ENCODE measurements around the gene CACNG7.

Gene CACNG7

GRCh38 chr19:53957448-53958167, 48.5 kb downstream of the CACNG7 start:
- no peak for DNase-seq

GRCh38 chr19:53958168-53958571, 49.1 kb downstream of the CACNG7 start:
- DNase-seq: no peak

GRCh38 chr19:53958823-53959757, 50.0 kb downstream of the CACNG7 start:
- no peak for DNase-seq

GRCh38 chr19:53960187-53960586, 51.1 kb downstream of the CACNG7 start:
- no peak for DNase-seq

- DNase-seq: no peak
Measured at GRCh38 chr19:53960886-53961285, 51.8 kb downstream of the CACNG7 start.

GRCh38 chr19:53961523-53962356, 52.7 kb downstream of the CACNG7 start:
- no peak for DNase-seq

GRCh38 chr19:53962887-53963431, 53.9 kb downstream of the CACNG7 start, which contains the start of gene CACNG8:
Gene CACNG8 (plus strand): TSS chr19:53962937.
- no peak for DNase-seq

GRCh38 chr19:53965091-53965490, 56.0 kb downstream of the CACNG7 start:
- DNase-seq: no peak

GRCh38 chr19:53966931-53967330, 57.9 kb downstream of the CACNG7 start:
- no peak for DNase-seq

- DNase-seq: no peak
Measured at GRCh38 chr19:53969366-53969765, 60.3 kb downstream of the CACNG7 start.

- DNase-seq: no peak
Measured at GRCh38 chr19:53971673-53972072, 62.6 kb downstream of the CACNG7 start.

- DNase-seq: no peak
Measured at GRCh38 chr19:53977429-53977990, 68.4 kb downstream of the CACNG7 start.

- DNase-seq: peak; percentile 31
Measured at GRCh38 chr19:53977991-53978731, 69.1 kb downstream of the CACNG7 start.

GRCh38 chr19:53978975-53979801, 70.1 kb downstream of the CACNG7 start:
- DNase-seq: no peak

- no peak for DNase-seq
Measured at GRCh38 chr19:53980539-53981375, 71.7 kb downstream of the CACNG7 start.

- DNase-seq: no peak
Measured at GRCh38 chr19:53981376-53981951, 72.4 kb downstream of the CACNG7 start.

GRCh38 chr19:53982001-53982451, 72.9 kb downstream of the CACNG7 start:
- DNase-seq: no peak

- no peak for DNase-seq
Measured at GRCh38 chr19:53982611-53983010, 73.5 kb downstream of the CACNG7 start.
